ENCODE data around the gene FBXO38.

FBXO38 gene

DNA sequence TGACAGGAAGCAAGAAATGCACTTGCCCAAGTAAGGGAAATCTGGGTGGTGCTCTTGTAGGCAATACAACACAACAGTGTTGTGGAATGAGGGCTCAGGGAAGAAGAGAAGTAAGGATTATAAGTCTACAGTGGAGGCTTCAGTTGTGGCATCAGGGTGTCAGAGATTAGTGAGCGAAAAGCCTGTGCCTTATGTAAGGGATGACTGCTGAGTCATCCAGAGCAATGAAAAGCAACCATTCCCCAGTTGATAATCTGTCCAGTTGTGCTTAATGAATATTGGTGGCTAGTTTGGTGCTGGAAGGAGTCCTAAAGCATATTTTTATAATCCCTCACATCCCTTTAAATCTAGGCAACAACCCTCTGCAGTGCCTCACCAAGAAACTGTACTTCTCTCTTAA lies 42.0 kb downstream of the FBXO38 start:
- ChIA-PET CTCF (interaction anchor here (7.5 kb wide), 1 partner anchor 17 kb away, joined by 76 read pairs; no protein-coding TSS in a partner anchor), POLR2A (no interaction called here)
- no peak for DNase-seq (ENCODE audit: low read depth, low spot score)
- no peak for TF ChIP-seq CTCF (IDR thresholded peaks at IDR 0.05; ENCODE audit: insufficient read depth, low read length, missing control alignments)
- H3K4me3 ChIP-seq (ENCODE audit: low read depth, low read length): no peak overlapping the region

GRCh38 chr5:148426514-148426913 lies 42.8 kb downstream of the FBXO38 start:
- CTCF ChIA-PET: interaction anchor here (1.5 to 7.5 kb wide), 2 partner anchors 11 to 16 kb away, joined by 4 to 76 read pairs; no protein-coding TSS in a partner anchor
- DNase-seq (ENCODE audit: low read depth, low spot score): no peak
- no peak for TF ChIP-seq CTCF (IDR thresholded peaks at IDR 0.05; ENCODE audit: insufficient read depth, low read length, missing control alignments)
- H3K4me3 ChIP-seq (ENCODE audit: low read depth, low read length): no peak overlapping the region
- POLR2A ChIA-PET: no interaction called here

- no peak overlapping the region for H3K4me3 ChIP-seq (ENCODE audit: low read depth, low read length)
- no peak for TF ChIP-seq CTCF (IDR thresholded peaks at IDR 0.05; ENCODE audit: insufficient read depth, low read length, missing control alignments)
- DNase-seq (ENCODE audit: low read depth, low spot score): no peak
- POLR2A ChIA-PET: no interaction called here
- CTCF ChIA-PET: interaction anchor here (1.5 to 7.5 kb wide), 3 partner anchors 10 to 304 kb away, joined by 4 to 76 read pairs (median 34); no protein-coding TSS in a partner anchor
Measured at GRCh38 chr5:148427370-148428042, 43.7 kb downstream of the FBXO38 start.

DNA sequence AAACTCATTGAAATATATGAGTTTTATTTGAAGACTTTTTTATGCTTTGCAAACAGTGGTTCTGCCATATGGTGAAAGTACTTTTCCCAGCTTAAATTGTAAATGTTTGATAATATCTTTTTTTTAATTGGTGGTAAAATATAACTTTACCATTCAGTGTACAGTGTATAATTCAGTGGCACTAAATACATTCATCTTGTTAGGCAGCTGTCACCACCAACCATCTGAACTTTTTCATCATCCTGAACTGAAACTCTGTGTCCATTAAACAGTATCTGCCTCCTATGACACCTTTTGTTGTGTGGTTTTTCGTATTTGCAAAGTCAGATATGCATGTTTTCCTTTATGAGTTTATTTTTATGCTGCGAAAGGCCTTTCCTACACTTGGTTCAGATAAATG lies 45.1 kb downstream of the FBXO38 start:
- CTCF ChIA-PET: interaction anchor here (0.6 to 7.5 kb wide), 3 partner anchors 13 to 312 kb away, joined by 3 to 76 read pairs (median 34); no protein-coding TSS in a partner anchor
- no peak for TF ChIP-seq CTCF (IDR thresholded peaks at IDR 0.05; ENCODE audit: insufficient read depth, low read length, missing control alignments)
- DNase-seq (ENCODE audit: low read depth, low spot score): no peak
- POLR2A ChIA-PET: interaction anchor here (0.6 kb wide), 1 partner anchor 828 kb away, joined by 3 read pairs; no protein-coding TSS in a partner anchor
- H3K4me3 ChIP-seq (ENCODE audit: low read depth, low read length): no peak overlapping the region

DNA sequence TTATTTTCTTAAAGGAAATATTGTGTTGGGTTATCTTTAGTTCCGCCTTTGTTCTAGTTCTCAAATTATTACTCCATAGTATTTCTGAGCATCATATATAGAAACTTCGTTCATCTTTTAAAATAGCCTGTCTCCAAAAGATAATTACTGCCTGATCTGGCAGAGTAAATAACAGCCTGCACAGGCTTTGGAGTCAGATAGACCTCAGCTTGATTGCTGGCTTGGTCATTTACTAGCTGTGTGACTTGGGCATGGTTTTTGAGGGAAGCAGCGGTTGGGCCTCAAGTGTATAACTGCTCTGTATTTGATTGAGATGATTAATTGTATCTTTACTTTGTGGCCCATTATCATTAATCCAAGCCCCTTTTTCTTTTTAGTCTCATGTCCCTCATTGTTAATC lies 50.1 kb downstream of the FBXO38 start:
- POLR2A ChIA-PET: no interaction called here
- no peak overlapping the region for H3K4me3 ChIP-seq (ENCODE audit: low read depth, low read length)
- CTCF ChIA-PET: no interaction called here
- DNase-seq (ENCODE audit: low read depth, low spot score): no peak
- no peak for TF ChIP-seq CTCF (IDR thresholded peaks at IDR 0.05; ENCODE audit: insufficient read depth, low read length, missing control alignments)

- CTCF ChIA-PET: no interaction called here
- DNase-seq (ENCODE audit: low read depth, low spot score): no peak
- TF ChIP-seq CTCF (IDR thresholded peaks at IDR 0.05; ENCODE audit: insufficient read depth, low read length, missing control alignments): no peak
- H3K4me3 ChIP-seq (ENCODE audit: low read depth, low read length): no peak overlapping the region
- POLR2A ChIA-PET: no interaction called here
Measured at GRCh38 chr5:148436029-148436428, 52.3 kb downstream of the FBXO38 start.
